Measurements from ENCODE around the gene TXNDC11.

- TF ChIP-seq CTCF (IDR thresholded peaks at IDR 0.05) = no peak
- no peak for TF ChIP-seq TP53 (CRISPR knock-in tag; IDR thresholded peaks at IDR 0.05)
Observed at GRCh38 chr16:11679250-11679649, 63.4 kb downstream of the TXNDC11 start.

Measured in A549 (cell line).